GM12878 (cell line): ENCODE results near the gene EFNA2. TPM values are rescaled to one million over a fixed set of nuclear protein-coding genes. Genes with fewer than 3 reads are reported as not detected.

Experiments used
- BACH1 ChIP-seq: fragments of 450-650 bp; IDR thresholded peaks from 2 replicates; pipeline ENCODE4 v1.6.1; 2017; ENCODE audit warnings: mild to moderate bottlenecking, borderline replicate concordance
- BHLHE40 ChIP-seq, 2 experiments: fragments of 450-650 bp in 1 of 2; IDR thresholded peaks; 2 replicates each; pipeline ENCODE4 v1.6.1; 2011 to 2017; ENCODE audit warnings: low read depth in 2 of 2, borderline replicate concordance in 1 of 2, improper control_type of control experiment in 1 of 2, low read length in 1 of 2, mild to moderate bottlenecking in 1 of 2
- BMI1 ChIP-seq: fragments of 450-650 bp; IDR thresholded peaks from 2 replicates; pipeline ENCODE4 v1.6.1; 2016; ENCODE audit warnings: mild to moderate bottlenecking, moderate library complexity, borderline replicate concordance
- CBX5 ChIP-seq: sonication (generic); IDR thresholded peaks from 2 replicates; pipeline ENCODE4 v1.6.1; 2016; ENCODE audit warnings: low read depth, moderate library complexity, mild to moderate bottlenecking, inconsistent platforms
- EED ChIP-seq: sonication (generic); IDR thresholded peaks from 2 replicates; pipeline ENCODE4 v1.6.1; 2016; ENCODE audit warnings: antibody characterized with exemption, low read depth
- FOXM1 ChIP-seq: IDR thresholded peaks from 2 replicates; pipeline ENCODE4 v1.6.1; 2012; ENCODE audit warnings: low read depth, mild to moderate bottlenecking, inconsistent platforms, low read length, moderate library complexity
- HCFC1 ChIP-seq: fragments of 150-350 bp; IDR thresholded peaks from 2 replicates; pipeline ENCODE4 v1.6.1; 2014; ENCODE audit warnings: low read length
- HDAC6 ChIP-seq: fragments of 200-600 bp; sonication (generic); IDR thresholded peaks from one replicate; pipeline ENCODE4 v1.8.0; 2017; ENCODE audit warnings: antibody characterized with exemption; ENCODE audit not compliant: unreplicated experiment
- JUND ChIP-seq: IDR thresholded peaks from 2 replicates; pipeline ENCODE4 v1.6.1; 2012; ENCODE audit warnings: low read depth, mild to moderate bottlenecking, low read length, improper control_type of control experiment, moderate library complexity
- KLF5 ChIP-seq: fragments of 450-650 bp; IDR thresholded peaks from 2 replicates; pipeline ENCODE4 v1.6.1; 2014; ENCODE audit warnings: mild to moderate bottlenecking; ENCODE audit not compliant: partially characterized antibody
- MTA2 ChIP-seq: fragments of 450-650 bp; IDR thresholded peaks from 2 replicates; pipeline ENCODE4 v1.6.1; 2016; ENCODE audit warnings: low read depth, mild to moderate bottlenecking, moderate library complexity
- MTA3 ChIP-seq: IDR thresholded peaks from 2 replicates; pipeline ENCODE4 v1.6.1; 2012; ENCODE audit warnings: low read length, inconsistent platforms, borderline replicate concordance
- MXI1 ChIP-seq: fragments of 150-350 bp; IDR thresholded peaks from 2 replicates; pipeline ENCODE4 v1.6.1; 2011; ENCODE audit warnings: low read depth, mild to moderate bottlenecking, inconsistent platforms, low read length, improper control_type of control experiment
- NRF1 ChIP-seq: conservative IDR thresholded peaks from 2 replicates; pipeline ENCODE4 v1.6.1; 2011; ENCODE audit warnings: mild to moderate bottlenecking, low read depth, low read length, improper control_type of control experiment
- PML ChIP-seq: IDR thresholded peaks from 2 replicates; pipeline ENCODE4 v1.6.1; 2012; ENCODE audit warnings: low read length, inconsistent platforms
- POLR2AphosphoS2 ChIP-seq: IDR thresholded peaks from 2 replicates; pipeline ENCODE4 v1.6.1; 2011; ENCODE audit warnings: low read depth, mild to moderate bottlenecking, low read length, improper control_type of control experiment, moderate library complexity
- RELA ChIP-seq: fragments of 450-650 bp; IDR thresholded peaks from 2 replicates; pipeline ENCODE4 v1.8.0; 2014; ENCODE audit warnings: borderline replicate concordance; ENCODE audit not compliant: partially characterized antibody
- SRF ChIP-seq, 2 experiments: IDR thresholded peaks; 2 replicates each; pipeline ENCODE4 v1.6.1; 2011; ENCODE audit warnings: low read depth in 2 of 2, low read length in 2 of 2, mild to moderate bottlenecking in 1 of 2, moderate library complexity in 1 of 2
- SUPT20H ChIP-seq: IDR thresholded peaks from 2 replicates; pipeline ENCODE4 v1.6.1; 2011; ENCODE audit warnings: low read depth, mild to moderate bottlenecking, low read length, moderate library complexity, borderline replicate concordance; ENCODE audit not compliant: control insufficient read depth
- TAF1 ChIP-seq: IDR thresholded peaks from 2 replicates; pipeline ENCODE4 v1.6.1; 2011; ENCODE audit warnings: mild to moderate bottlenecking, low read depth, low read length, borderline replicate concordance
- TCF12 ChIP-seq: IDR thresholded peaks from 2 replicates; pipeline ENCODE4 v1.6.1; 2011; ENCODE audit warnings: low read depth, mild to moderate bottlenecking, low read length
- YBX1 ChIP-seq: fragments of 450-650 bp; IDR thresholded peaks from 2 replicates; pipeline ENCODE4 v1.6.1; 2016; ENCODE audit warnings: antibody characterized with exemption
- polyA plus RNA-seq, 11 experiments: library from polyadenylated mRNA; depleted of rRNA in 4 of 11; unstranded in 6 of 11; stranded (reverse) in 5 of 11; fragments of >200 nt; fragmentation: Nextera tagmentation in 4 of 11; fragmentation: Illumina TruSeq in 1 of 11; extraction: Ambion mirVana in 4 of 11; extraction: Trizol in 1 of 11; gene quantifications; 1 replicate in 1 of 11; 2 replicates in 10 of 11; pipeline versions ENCODE4 v1.2.1 to v1.2.3, GENCODE V29; 2011 to 2016; ENCODE audit warnings: inconsistent platforms in 2 of 11, missing spikeins in 2 of 11, low read depth in 1 of 11
- total RNA-seq, 4 experiments: library from RNA; depleted of rRNA in 3 of 4; stranded (reverse); fragments of >200 nt in 3 of 4; fragmentation: Illumina TruSeq in 1 of 4; extraction: Trizol in 1 of 4; gene quantifications; 2 replicates each; pipeline versions ENCODE4 v1.2.1 to v1.2.3, GENCODE V29; 2013 to 2021
- TF ChIP-seq, protein P1 (sequence below): IDR thresholded peaks from 2 replicates; pipeline ENCODE4 v1.6.1; 2011; ENCODE audit warnings: borderline replicate concordance, low read depth, mild to moderate bottlenecking, moderate library complexity, low read length; ENCODE audit not compliant: insufficient read depth, poor library complexity, severe bottlenecking
- TF ChIP-seq, protein P2 (sequence below): IDR thresholded peaks from 2 replicates; pipeline ENCODE4 v1.6.1; 2012; ENCODE audit warnings: mild to moderate bottlenecking, low read depth, low read length
- TF ChIP-seq, protein P3 (sequence below): IDR thresholded peaks from 2 replicates; pipeline ENCODE4 v1.6.1; 2011; ENCODE audit warnings: borderline replicate concordance, low read depth, mild to moderate bottlenecking, moderate library complexity, mixed read lengths, low read length; ENCODE audit not compliant: insufficient read depth; ENCODE audit errors: extremely low read length

EFNA2 gene
- total and polyA plus RNA-seq, 10 of the 15 experiments (the other 5 are each of a cell fraction or from before 2014, with no cell fraction given): not detected

DNA sequence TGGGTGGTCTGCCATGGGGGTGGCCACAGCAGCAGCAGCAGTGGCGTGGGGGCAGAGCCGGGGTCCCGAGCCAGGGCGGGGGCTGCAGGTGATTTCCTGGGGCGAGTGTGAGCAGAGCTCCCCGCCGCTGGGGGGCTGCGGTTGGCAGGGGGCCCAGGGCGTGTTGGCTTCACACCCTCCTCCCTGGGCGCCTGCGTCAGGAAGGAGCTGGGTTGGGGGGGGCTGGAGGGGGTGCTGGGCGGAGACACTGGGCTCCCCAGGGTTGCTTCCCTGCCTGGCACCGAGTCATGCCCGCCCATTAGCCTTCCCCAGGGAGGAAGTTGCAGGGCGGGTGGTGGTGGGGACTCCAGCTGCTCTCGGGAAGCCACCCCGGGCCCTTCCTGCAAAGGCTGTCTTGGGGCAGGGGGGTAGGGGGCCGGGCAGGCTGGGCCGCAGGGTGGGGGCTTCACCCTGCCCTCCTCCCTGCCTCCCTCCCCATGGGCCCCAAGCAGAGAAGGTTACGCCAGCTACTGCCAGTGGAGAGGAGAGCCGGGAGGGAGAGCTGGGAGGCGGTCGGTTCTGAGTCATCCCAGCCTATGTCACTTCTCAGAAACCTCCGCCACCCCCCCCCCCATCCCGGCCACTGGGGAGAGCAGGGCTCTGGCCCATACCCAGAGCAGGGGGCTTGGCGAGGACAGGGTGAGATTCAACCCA lies 32.7 kb upstream of the EFNA2 start (continued):
- TF ChIP-seq SUPT20H (no peak), KLF5 (no peak), MTA2 (no peak), SRF (IDR thresholded peaks at IDR 0.05; ENCODE audit: low read depth in 2 of 2, low read length in 2 of 2) (no peak), TAF1 (no peak), BACH1 (no peak; the same call in 1 of the 2 replicates), YBX1 (no peak), MTA3 (no peak), RELA (no peak), HDAC6 (no peak), BHLHE40 (IDR thresholded peaks at IDR 0.05; ENCODE audit: borderline replicate concordance in 1 of 2, low read depth in 2 of 2, low read length in 1 of 2) (peak; percentile 14 to 70; a peak in 2 of 4 replicates), POLR2AphosphoS2 (peak; percentile 54; the same call in 1 of the 2 replicates), BMI1 (no peak), FOXM1 (no peak), PML (no peak), EED (no peak; the same call in 1 of the 2 replicates), HCFC1 (no peak), CBX5 (no peak), MXI1 (0 out of 2 replicates have a peak, but pooled peaks have one; percentile 35), TCF12 (0 out of 2 replicates have a peak, but pooled peaks have one; percentile 1), NRF1 (no peak), JUND (no peak)
- TF ChIP-seq, protein P1, sequence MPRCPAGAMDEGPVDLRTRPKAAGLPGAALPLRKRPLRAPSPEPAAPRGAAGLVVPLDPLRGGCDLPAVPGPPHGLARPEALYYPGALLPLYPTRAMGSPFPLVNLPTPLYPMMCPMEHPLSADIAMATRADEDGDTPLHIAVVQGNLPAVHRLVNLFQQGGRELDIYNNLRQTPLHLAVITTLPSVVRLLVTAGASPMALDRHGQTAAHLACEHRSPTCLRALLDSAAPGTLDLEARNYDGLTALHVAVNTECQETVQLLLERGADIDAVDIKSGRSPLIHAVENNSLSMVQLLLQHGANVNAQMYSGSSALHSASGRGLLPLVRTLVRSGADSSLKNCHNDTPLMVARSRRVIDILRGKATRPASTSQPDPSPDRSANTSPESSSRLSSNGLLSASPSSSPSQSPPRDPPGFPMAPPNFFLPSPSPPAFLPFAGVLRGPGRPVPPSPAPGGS: no peak
- TF ChIP-seq, protein P2, sequence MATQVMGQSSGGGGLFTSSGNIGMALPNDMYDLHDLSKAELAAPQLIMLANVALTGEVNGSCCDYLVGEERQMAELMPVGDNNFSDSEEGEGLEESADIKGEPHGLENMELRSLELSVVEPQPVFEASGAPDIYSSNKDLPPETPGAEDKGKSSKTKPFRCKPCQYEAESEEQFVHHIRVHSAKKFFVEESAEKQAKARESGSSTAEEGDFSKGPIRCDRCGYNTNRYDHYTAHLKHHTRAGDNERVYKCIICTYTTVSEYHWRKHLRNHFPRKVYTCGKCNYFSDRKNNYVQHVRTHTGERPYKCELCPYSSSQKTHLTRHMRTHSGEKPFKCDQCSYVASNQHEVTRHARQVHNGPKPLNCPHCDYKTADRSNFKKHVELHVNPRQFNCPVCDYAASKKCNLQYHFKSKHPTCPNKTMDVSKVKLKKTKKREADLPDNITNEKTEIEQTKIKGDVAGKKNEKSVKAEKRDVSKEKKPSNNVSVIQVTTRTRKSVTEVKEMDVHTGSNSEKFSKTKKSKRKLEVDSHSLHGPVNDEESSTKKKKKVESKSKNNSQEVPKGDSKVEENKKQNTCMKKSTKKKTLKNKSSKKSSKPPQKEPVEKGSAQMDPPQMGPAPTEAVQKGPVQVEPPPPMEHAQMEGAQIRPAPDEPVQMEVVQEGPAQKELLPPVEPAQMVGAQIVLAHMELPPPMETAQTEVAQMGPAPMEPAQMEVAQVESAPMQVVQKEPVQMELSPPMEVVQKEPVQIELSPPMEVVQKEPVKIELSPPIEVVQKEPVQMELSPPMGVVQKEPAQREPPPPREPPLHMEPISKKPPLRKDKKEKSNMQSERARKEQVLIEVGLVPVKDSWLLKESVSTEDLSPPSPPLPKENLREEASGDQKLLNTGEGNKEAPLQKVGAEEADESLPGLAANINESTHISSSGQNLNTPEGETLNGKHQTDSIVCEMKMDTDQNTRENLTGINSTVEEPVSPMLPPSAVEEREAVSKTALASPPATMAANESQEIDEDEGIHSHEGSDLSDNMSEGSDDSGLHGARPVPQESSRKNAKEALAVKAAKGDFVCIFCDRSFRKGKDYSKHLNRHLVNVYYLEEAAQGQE: no peak
- TF ChIP-seq, protein P3, sequence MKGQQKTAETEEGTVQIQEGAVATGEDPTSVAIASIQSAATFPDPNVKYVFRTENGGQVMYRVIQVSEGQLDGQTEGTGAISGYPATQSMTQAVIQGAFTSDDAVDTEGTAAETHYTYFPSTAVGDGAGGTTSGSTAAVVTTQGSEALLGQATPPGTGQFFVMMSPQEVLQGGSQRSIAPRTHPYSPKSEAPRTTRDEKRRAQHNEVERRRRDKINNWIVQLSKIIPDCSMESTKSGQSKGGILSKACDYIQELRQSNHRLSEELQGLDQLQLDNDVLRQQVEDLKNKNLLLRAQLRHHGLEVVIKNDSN: no peak
